C4-2B (cell line): Measurements from ENCODE around the gene RABGAP1.

Experiments
- H3K27ac ChIP-seq: fragments of 450-650 bp; 2 replicates; pipeline ENCODE4 v1.5.1; 2017
- ZFX ChIP-seq: fragments of 450-650 bp; IDR thresholded peaks from 2 replicates; pipeline ENCODE4 v1.6.1; 2017
- TF ChIP-seq, protein P1 (sequence below): fragments of 450-650 bp; conservative IDR thresholded peaks from 2 replicates; pipeline ENCODE4 v1.5.1; 2017; ENCODE audit warnings: mild to moderate bottlenecking

Gene RABGAP1

DNA sequence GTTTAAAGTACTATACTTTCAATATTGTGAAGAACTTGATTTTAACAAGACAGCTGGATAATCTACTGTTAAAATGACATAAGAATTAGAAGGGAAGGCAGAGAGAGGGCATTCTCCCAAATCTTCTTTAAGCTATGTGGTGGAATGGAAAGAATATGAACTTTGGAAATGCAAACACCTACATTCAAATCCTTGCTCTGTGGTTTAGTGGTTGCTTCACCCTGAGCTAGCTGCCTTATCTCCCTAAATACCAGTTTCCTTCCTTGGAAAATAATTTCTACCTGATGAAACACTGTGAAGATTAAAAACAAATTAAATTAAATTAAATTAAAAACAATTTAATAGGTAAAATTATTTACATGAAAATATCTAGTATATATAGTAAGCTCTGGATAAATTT is 191.2 kb downstream of the RABGAP1 start:
- TF ChIP-seq ZFX, result no peak
- TF ChIP-seq, protein P1, sequence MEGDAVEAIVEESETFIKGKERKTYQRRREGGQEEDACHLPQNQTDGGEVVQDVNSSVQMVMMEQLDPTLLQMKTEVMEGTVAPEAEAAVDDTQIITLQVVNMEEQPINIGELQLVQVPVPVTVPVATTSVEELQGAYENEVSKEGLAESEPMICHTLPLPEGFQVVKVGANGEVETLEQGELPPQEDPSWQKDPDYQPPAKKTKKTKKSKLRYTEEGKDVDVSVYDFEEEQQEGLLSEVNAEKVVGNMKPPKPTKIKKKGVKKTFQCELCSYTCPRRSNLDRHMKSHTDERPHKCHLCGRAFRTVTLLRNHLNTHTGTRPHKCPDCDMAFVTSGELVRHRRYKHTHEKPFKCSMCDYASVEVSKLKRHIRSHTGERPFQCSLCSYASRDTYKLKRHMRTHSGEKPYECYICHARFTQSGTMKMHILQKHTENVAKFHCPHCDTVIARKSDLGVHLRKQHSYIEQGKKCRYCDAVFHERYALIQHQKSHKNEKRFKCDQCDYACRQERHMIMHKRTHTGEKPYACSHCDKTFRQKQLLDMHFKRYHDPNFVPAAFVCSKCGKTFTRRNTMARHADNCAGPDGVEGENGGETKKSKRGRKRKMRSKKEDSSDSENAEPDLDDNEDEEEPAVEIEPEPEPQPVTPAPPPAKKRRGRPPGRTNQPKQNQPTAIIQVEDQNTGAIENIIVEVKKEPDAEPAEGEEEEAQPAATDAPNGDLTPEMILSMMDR, result no peak

DNA sequence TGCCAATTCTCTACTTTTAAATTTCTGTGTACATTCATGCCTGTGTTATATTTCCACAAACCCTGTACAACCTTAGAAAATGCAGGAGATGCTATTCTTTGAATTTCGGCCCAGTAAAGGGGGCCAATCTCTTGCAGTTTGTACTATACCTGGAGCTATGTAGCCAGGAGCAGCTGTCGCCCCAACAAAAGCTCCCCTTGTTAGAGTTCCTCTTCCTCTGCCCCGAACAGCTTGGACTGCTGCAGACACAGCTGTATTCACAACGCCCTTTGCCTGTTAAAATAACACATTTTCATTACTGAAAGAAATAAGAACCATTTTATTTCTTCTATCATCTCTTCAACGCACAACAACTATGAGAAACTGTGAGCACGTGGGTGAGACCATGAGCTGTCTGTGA is 191.9 kb downstream of the RABGAP1 start:
- no peak overlapping the region for H3K27ac ChIP-seq
- TF ChIP-seq ZFX, result no peak
- TF ChIP-seq, protein P1, result no peak

More for the DNA sequence above, 191.2 kb downstream of the RABGAP1 start:
- H3K27ac ChIP-seq, result no peak overlapping the region

DNA sequence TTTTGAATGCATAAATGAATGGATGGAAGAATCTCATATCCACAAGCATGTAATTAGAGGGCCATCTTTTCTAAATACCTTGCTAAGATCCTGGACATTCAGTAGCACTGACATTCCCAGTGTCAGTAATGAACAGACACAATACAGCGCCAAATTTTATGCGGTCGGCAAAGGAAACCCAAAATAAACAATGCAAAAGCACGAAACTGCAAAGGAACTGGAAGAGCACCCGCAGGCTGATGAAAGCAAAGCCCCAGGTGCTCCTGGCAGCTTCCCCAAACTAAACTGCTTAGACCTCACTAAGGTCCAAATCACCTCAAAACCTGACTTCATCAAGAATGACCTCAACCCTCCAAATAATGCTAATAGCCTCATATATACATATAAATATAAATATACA is 194.6 kb downstream of the RABGAP1 start:
- no peak overlapping the region for H3K27ac ChIP-seq
- no peak for TF ChIP-seq ZFX
- TF ChIP-seq, protein P1, result 0 out of 2 replicates have a peak, but pooled peaks have one; percentile 9

DNA sequence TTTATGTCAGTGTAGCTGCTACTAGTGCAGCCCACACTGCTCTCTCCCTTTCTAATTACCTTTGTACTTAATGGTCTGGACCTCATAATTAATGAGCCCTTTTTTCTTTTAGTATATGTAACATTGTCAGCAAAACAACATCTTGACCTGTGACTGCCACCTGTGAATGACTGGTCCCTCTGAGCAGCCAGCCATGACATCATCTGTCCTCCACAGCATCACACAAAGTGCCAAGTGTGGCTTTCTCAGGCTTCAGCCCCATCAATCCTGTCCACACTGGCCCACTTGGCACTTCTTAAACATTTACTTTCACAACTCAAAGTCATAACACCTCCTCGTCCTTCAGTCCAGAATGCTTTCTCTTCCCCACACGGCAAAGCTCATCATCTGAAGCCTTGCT is 197.3 kb downstream of the RABGAP1 start:
- no peak overlapping the region for H3K27ac ChIP-seq
- TF ChIP-seq, protein P1, result no peak
- TF ChIP-seq ZFX, result no peak

DNA sequence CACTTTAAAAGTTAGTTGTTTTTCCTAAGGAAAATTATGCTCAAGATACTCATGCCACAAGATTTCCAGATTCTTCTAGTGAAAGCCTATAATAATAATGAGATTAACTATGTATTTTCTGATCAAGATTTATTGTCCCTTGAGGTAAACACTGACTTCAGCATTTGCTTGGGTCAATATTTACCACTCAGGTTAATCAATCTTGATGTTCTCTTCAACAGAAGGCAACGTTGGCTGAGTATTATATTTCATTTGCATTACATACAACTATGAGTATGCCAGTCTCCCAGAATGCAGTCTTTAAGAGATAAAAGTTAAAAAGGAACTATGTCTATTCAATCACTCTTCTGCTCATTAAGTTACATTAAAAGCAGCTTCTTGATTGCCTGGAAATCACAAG is 208.2 kb downstream of the RABGAP1 start:
- TF ChIP-seq ZFX, result no peak
- TF ChIP-seq, protein P1, result no peak
- no peak overlapping the region for H3K27ac ChIP-seq

DNA sequence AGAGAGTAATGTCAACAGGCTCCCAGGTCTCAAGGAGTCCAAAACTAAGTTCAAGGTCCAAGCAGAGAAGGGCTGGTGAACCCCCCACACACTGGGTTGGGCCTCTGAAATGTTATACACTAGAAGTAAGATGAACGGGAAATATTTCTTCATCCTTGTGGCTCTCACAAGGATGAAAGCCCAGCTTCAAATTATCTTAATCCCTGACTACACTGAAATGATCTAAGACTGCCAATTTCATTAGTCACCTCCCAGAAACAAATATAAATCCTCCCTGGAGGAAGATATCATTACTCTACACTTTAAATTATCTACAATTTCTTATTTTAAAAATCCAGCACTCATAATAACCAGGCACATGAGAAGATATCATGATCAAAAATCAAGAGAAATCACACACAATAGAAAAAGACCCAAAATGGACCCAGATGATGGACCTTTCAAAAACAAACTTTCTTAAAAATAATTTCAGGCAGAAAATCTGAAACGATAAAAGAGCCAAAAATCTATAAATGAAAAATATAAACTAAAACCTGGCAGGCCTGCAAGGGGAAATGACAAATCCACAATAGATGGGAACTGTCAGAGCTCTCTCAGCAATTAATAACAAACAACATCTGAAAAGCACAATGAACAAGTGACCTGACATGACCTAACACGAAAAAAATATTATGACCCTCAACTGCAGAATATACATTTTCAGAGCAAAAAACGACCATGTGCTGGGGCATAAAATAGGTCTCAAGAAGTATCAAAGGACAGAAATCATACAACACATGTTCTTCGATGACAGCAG is 210.1 kb downstream of the RABGAP1 start:
- TF ChIP-seq ZFX, result no peak
- TF ChIP-seq, protein P1, result no peak
- H3K27ac ChIP-seq, result no peak overlapping the region
